ENCODE data around the gene ART1.

The ART1 gene

DNA sequence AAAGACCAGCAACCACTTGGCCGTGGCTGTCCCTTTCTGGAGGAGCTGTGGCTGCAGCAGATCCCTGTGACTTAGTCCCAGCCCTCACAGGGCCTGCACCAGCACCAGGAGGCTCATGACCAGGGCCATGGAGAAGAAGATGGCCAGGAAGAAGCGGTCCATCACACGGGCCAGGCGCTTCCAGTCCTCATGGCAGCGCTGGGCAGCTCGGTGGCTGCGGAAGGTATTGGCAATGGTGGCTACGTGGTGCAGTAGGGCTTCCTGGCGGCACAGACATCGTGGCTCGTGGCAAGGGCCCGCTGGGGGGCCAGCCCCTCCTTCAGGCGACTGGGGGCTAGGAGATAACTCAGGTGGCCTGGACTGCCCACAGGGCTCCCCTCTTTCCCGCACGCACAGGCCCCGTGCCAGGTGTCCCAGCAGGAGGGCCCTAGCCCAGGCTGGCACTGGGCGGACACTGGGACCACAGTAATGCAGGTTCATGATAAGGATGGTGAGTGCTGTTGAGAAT, 21.1 kb downstream of the ART1 start:
- no peak for DNase-seq

GRCh38 chr11:3667149-3668035, 22.5 kb downstream of the ART1 start:
- DNase-seq: no peak

GRCh38 chr11:3669128-3669527, 24.2 kb downstream of the ART1 start:
- DNase-seq: no peak

DNA sequence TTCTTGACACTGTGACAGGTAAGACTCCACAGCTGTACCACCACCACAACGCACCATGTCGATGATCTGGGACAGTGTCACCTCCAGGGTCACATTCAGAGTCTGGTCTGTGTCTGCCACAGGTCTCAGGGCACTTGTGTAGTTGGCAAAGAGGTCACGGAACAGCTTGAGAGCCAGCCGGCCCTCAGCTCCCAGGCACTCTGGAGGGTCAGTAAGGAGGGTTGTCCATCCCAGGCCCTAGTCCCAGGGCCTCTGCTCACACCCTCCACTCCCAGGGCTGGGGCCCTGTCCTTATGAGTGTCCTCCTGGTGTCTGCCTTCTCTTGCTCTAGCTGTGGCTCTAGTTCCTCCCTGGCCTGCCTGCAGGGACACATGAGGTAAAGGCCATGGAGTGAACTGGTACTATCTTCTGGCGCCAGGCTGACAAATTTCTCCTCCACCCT, 24.8 kb downstream of the ART1 start:
- no peak for DNase-seq

GRCh38 chr11:3671334-3672254, 26.7 kb downstream of the ART1 start, which contains the start of gene CHRNA10:
TSS of gene CHRNA10 (minus strand) at chr11:3671384. CDS start at chr11:3671312, 72 bp downstream.
- no peak for DNase-seq

DNA sequence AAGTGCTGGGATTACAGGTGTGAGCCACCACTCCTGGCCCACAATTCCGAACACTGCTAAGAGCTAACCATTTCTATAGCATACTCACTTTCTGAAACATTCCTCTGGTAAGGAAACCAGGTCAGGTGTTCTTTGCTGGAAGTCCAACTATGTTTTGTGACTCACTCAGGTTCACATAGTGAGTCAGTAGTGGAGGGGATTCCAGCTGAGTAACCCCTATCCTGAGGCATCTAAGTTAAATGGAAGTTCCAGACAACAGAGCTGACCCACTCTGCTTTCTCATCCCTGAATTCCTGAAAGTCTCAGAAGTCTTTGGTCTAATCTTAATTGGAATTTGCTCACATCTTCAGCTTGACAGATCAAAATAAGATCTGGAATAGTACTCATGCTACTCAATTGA, 29.3 kb downstream of the ART1 start:
- DNase-seq: no peak

DNA sequence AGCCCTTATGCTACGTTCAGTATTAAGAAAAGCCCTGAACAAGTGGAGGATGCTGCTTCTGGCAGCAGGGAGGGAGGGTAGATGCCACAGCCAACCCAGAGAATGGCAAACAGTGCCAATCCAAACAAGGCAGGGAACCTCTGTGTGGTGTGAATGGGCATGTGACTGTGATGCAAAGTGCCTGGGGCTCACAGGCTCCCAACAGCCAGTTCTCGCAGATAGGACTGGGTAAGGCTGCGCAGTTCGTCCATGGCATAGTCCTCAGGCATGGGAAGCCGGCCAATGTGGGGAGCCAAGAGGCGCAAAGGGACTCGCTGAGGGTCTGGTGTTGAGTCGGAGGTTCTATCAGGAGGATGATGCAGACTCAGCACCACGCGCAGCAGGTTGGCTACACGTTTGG, 31.0 kb downstream of the ART1 start:
- DNase-seq: no peak

- DNase-seq: no peak
Observed at GRCh38 chr11:3679077-3679476, 34.1 kb downstream of the ART1 start.

- no peak for DNase-seq
Observed at GRCh38 chr11:3683039-3683438, 38.1 kb downstream of the ART1 start.

- no peak for DNase-seq
Observed at GRCh38 chr11:3684129-3684818, 39.3 kb downstream of the ART1 start.

- no peak for DNase-seq
Observed at GRCh38 chr11:3684819-3685172, 39.9 kb downstream of the ART1 start.

DNA sequence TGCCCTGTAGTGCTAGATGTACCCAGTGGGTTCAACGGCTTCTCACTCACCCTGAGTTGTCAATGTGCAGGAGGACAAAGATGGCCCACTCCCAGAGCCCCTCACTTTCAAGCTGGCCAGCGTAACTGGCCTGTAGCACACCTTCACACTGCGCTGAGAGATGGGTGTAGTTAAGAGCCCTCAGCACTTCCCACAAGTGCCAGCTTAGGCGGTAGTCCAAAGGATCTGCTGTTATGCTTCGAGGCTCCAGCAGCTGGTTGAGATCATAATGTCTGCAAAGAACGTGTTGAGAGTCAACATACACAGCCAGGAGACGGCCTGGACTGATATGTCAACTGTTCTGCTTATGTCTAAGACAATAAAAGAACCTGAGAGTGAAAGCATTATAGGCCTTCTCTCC, 41.0 kb downstream of the ART1 start:
- no peak for DNase-seq

GRCh38 chr11:3686751-3687150, 41.8 kb downstream of the ART1 start:
- no peak for DNase-seq

DNA sequence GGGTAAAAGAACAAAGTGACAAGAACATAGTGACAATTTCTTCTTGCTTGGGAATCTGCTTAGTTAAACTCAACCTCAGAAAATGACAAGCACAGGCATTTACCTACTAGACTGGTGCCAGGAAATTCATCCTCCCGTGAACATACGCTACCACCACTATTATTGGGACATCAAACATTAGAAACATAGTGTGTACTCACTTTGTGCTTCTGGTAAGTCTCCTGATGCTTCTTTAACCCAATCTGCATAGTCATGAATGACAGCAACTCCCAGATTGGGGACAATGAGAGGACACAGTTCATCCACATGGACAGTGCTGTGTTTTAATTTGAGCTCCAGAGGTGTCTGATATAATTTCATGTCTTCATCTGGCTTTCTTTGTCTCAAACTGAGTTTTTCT, 55.5 kb downstream of the ART1 start:
- no peak for DNase-seq

DNA sequence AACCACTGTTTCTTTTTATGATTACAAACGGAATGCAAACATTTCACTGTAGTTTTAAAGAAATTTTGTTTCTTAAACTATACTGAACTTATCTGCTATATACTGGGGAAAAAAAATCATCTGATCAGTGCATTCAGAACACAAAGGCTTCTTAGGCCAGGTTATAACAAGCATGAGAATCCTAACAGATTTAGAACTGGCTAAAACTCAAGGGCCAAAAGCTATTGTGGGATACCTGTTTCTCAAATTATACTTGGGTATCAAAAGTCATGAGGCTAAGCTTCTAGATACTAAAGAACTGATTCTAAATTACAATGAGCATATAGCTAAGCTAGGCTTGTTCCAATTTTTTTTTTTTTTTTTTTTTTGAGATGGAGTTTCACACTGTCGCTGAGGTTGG, 56.0 kb downstream of the ART1 start:
- DNase-seq: no peak

DNA sequence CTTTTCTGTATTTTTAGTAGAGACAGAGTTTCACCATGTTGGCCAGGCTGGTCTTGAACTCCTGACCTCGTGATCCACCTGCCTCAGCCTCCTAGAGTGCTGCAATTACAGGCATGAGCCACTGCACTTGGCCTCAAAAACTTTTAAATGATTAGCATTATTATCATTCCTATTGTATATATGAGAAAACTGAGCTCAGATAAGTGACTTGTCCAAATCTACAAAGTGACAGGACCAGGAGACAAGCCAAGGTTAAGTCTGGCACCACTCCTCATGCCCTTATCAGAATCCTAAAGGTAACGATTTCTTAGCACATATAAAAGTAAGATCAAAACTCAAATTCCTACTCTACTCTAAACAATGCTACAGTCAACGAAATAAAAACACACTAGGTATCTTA, 58.5 kb downstream of the ART1 start:
- DNase-seq: no peak

- DNase-seq: no peak
Observed at GRCh38 chr11:3707176-3707575, 62.2 kb downstream of the ART1 start.

DNA sequence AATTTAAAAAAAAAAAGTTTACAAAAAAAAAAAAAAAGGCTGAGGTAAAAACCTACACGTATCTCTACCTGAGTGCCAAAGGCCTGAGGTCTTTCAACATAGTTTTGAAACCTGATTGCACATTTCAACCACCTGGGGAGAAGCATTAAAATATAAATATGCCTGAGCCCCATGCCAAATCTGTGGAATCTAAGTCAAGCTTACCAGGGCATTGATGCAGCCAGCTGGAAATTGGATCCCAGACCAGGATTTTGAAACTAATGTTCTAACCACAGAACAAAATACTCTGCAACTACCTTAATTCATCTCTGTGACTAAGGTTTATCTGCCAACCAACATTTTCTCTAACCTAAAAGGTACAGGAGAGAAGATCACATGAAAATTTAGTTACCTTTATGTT, 65.0 kb downstream of the ART1 start:
- DNase-seq: no peak

DNA sequence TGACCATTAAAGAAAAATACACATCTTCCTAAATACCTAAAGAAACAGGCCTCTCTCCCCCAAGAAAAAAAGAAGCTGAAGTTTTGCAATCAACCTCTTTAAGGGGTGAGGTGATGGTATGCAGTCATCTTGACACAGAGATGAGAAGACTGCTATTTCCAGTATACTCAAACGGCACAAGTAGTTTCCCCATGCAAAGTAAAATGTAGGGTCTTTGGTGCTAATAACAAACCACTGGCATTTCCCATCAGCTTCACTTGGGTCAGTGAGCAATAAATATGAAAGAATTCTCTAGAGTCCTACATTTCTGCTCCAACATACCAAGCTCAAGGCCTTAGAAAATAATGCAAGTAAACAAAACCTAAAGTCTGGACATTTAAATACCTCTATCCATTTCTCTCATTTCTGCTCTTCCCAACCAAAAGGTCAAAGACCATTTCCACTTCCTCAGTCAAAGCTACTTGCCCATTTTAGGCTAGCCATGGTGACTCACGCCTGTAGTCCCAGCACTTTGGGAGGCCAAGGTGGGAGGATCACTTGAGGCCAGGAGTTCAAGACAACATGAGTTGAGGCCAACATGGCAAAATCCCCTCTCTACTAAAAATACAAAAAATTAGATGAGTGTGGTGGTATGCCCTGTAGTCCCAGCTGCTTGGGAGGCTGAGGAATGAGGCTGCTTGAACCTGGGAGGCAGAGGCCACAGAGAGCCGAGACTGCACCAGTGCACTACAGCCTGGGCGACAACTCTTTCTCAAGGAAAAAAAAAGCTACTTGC, 65.7 kb downstream of the ART1 start:
- DNase-seq: no peak

GRCh38 chr11:3712274-3712673, 67.3 kb downstream of the ART1 start:
- no peak for DNase-seq

All from activated CD4-positive, alpha-beta T cell treated with anti-CD3 and anti-CD28 coated beads for 1 hour (primary cell).